Caco-2 (cell line): ENCODE measurements around the gene CDK14. TPM values are rescaled to one million over a fixed set of nuclear protein-coding genes. Genes with fewer than 3 reads are reported as not detected.

Source experiments
- BruUV-seq: library from RNA; stranded (reverse); fragments of 400-500 nt; replicated peaks from 2 replicates; lab custom pipeline; 2021; lab: Mats Ljungman, UMichigan
- CTCF ChIA-PET: fragments of 300-600 bp; sonication (Branson Sonifier 250); formaldehyde crosslinking; loops from one replicate; lab custom pipeline; 2022; ENCODE audit warnings: antibody characterized with exemption; lab: Charles Lee
- POLR2A ChIA-PET: fragments of 300-600 bp; sonication (Branson Sonifier 250); formaldehyde crosslinking; loops from one replicate; lab custom pipeline; 2022; ENCODE audit warnings: antibody characterized with exemption; lab: Charles Lee
- DNase-seq, 2 experiments: peaks; one replicate each; pipeline versions ENCODE4 v3.0.0 to v3.0.0-alpha.2; 2020 to 2022
- H3K27me3 ChIP-seq: replicated peaks from 2 replicates; pipeline ENCODE4 v1.6.0; 2011; ENCODE audit warnings: low read length; ENCODE audit not compliant: control insufficient read depth, insufficient read depth
- H3K36me3 ChIP-seq: 2 replicates; pipeline ENCODE4 v1.5.1; 2011; ENCODE audit warnings: low read length; ENCODE audit not compliant: control insufficient read depth, insufficient read depth
- H3K4me1 ChIP-seq: fragments of 250-450 bp; sonication (Bioruptor Pico); 2 replicates; pipeline ENCODE4 v1.5.1; 2020; ENCODE audit warnings: mild to moderate bottlenecking
- H3K4me3 ChIP-seq: 2 replicates; pipeline ENCODE4 v1.5.1; 2011; ENCODE audit warnings: low read depth, mild to moderate bottlenecking, control low read depth, low read length
- H3K9me3 ChIP-seq: fragments of 250-450 bp; sonication (Bioruptor Pico); 2 replicates; pipeline ENCODE4 v1.5.1; 2020; ENCODE audit warnings: mild to moderate bottlenecking, moderate library complexity
- H3K27ac Mint-ChIP-seq: one replicate; pipeline ENCODE4 v1.8.0; 2022; ENCODE audit warnings: mixed read lengths; ENCODE audit not compliant: unreplicated experiment
- H3K27me3 Mint-ChIP-seq: one replicate; pipeline ENCODE4 v1.8.0; 2022; ENCODE audit warnings: mixed read lengths; ENCODE audit not compliant: insufficient read depth, unreplicated experiment
- H3K36me3 Mint-ChIP-seq: one replicate; pipeline ENCODE4 v1.8.0; 2022; ENCODE audit warnings: mild to moderate bottlenecking, mixed read lengths; ENCODE audit not compliant: insufficient read depth, unreplicated experiment
- H3K4me1 Mint-ChIP-seq: one replicate; pipeline ENCODE4 v1.8.0; 2022; ENCODE audit warnings: low read depth, mixed read lengths; ENCODE audit not compliant: unreplicated experiment
- H3K4me3 Mint-ChIP-seq: one replicate; pipeline ENCODE4 v1.8.0; 2022; ENCODE audit warnings: mild to moderate bottlenecking, moderate library complexity, mixed read lengths; ENCODE audit not compliant: unreplicated experiment
- H3K9me3 Mint-ChIP-seq: one replicate; pipeline ENCODE4 v1.8.0; 2022; ENCODE audit warnings: mixed read lengths; ENCODE audit not compliant: unreplicated experiment
- intact Hi-C: fragments of 100-400 bp; cut with micrococcal nuclease; formaldehyde crosslinking; loops from one replicate; pipeline ENCODE4 v1.10.0; 2022; ENCODE audit not compliant: unreplicated experiment
- total RNA-seq: library from RNA; stranded (reverse); gene quantifications from 2 replicates; pipeline ENCODE4 v1.2.3, GENCODE V29; 2022
- TF ChIP-seq, protein P1 (sequence below), 2 experiments: fragments of 200-600 bp in 1 of 2; IDR thresholded peaks; 1 replicate in 1 of 2; 2 replicates in 1 of 2; pipeline versions ENCODE4 v1.5.1 to v1.8.0; 2011 to 2022; ENCODE audit warnings: antibody characterized with exemption in 1 of 2, control low read depth in 1 of 2, inconsistent platforms in 1 of 2, low read depth in 1 of 2, low read length in 1 of 2, mild to moderate bottlenecking in 1 of 2, moderate library complexity in 1 of 2; ENCODE audit not compliant: insufficient read depth in 1 of 2, severe bottlenecking in 1 of 2, unreplicated experiment in 1 of 2

The CDK14 gene
- total RNA-seq, 1 experiment from 2014 or later = 18.2 TPM

- Histone ChIP-seq H3K9me3 (peaks cover 8% of the 10 kb centered on the region; the same call in 1 of the 2 replicates), H3K4me1 (peaks cover 34% of the 10 kb centered on the region), H3K27me3 (no peaks in the 10 kb centered on the region), H3K36me3 (no peaks in the 10 kb centered on the region), H3K4me3 (no peak overlapping the region)
- no peak for DNase-seq
- ChIA-PET CTCF (interaction anchor here (1.4 kb wide), 1 partner anchor 8 kb away, joined by 3 read pairs; no protein-coding TSS in a partner anchor), POLR2A (interaction anchor here (0.9 kb wide), 1 partner anchor 8 kb away, joined by 3 read pairs; no protein-coding TSS in a partner anchor)
- Mint-ChIP-seq H3K4me1 (peaks cover 45% of the 10 kb centered on the region), H3K4me3 (peak overlapping the region; percentile 54), H3K27ac (peak overlapping the region; percentile 30), H3K36me3 (no peaks in the 10 kb centered on the region), H3K9me3 (no peaks in the 10 kb centered on the region), H3K27me3 (no peaks in the 10 kb centered on the region)
- no TSS peak for BruUV-seq
- TF ChIP-seq, protein P1, sequence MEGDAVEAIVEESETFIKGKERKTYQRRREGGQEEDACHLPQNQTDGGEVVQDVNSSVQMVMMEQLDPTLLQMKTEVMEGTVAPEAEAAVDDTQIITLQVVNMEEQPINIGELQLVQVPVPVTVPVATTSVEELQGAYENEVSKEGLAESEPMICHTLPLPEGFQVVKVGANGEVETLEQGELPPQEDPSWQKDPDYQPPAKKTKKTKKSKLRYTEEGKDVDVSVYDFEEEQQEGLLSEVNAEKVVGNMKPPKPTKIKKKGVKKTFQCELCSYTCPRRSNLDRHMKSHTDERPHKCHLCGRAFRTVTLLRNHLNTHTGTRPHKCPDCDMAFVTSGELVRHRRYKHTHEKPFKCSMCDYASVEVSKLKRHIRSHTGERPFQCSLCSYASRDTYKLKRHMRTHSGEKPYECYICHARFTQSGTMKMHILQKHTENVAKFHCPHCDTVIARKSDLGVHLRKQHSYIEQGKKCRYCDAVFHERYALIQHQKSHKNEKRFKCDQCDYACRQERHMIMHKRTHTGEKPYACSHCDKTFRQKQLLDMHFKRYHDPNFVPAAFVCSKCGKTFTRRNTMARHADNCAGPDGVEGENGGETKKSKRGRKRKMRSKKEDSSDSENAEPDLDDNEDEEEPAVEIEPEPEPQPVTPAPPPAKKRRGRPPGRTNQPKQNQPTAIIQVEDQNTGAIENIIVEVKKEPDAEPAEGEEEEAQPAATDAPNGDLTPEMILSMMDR (IDR thresholded peaks at IDR 0.05; ENCODE audit: insufficient read depth in 1 of 2, low read depth in 1 of 2, low read length in 1 of 2, severe bottlenecking in 1 of 2, unreplicated experiment in 1 of 2) = no peak
- intact Hi-C loops = loop anchor here (2.0 kb wide), 1 partner anchor 23 kb away; no protein-coding TSS in a partner anchor
These were observed 130.0 kb downstream of the CDK14 start for GRCh38 chr7:90726120-90726519.

GRCh38 chr7:90726623-90727022, 130.5 kb downstream of the CDK14 start:
- CTCF ChIA-PET = interaction anchor here (1.4 kb wide), 1 partner anchor 9 kb away, joined by 3 read pairs; no protein-coding TSS in a partner anchor
- Histone ChIP-seq H3K4me1 (peaks cover 29% of the 10 kb centered on the region), H3K4me3 (no peak overlapping the region; the same call in 1 of the 2 replicates), H3K9me3 (peaks cover 9% of the 10 kb centered on the region; the same call in 1 of the 2 replicates), H3K27me3 (no peaks in the 10 kb centered on the region), H3K36me3 (no peaks in the 10 kb centered on the region)
- peak overlapping the region; percentile 54 for H3K4me3 Mint-ChIP-seq
- H3K27ac Mint-ChIP-seq = peak overlapping the region; percentile 30
- POLR2A ChIA-PET = interaction anchor here (0.9 kb wide), 1 partner anchor 9 kb away, joined by 3 read pairs; no protein-coding TSS in a partner anchor
- no peaks in the 10 kb centered on the region for H3K9me3 Mint-ChIP-seq
- intact Hi-C loops = loop anchor here (2.0 kb wide), 1 partner anchor 22 kb away; no protein-coding TSS in a partner anchor
- peaks cover 40% of the 10 kb centered on the region for H3K4me1 Mint-ChIP-seq
- no peaks in the 10 kb centered on the region for H3K36me3 Mint-ChIP-seq
- BruUV-seq = no TSS peak
- peak; percentile 44 to 61 for DNase-seq
- H3K27me3 Mint-ChIP-seq = no peaks in the 10 kb centered on the region
- TF ChIP-seq, protein P1 (IDR thresholded peaks at IDR 0.05; ENCODE audit: insufficient read depth in 1 of 2, low read depth in 1 of 2, low read length in 1 of 2, severe bottlenecking in 1 of 2, unreplicated experiment in 1 of 2) = no peak

- H3K4me1 ChIP-seq = peaks cover 23% of the 10 kb centered on the region
- Mint-ChIP-seq H3K27me3 (no peaks in the 10 kb centered on the region), H3K27ac (peak overlapping the region; percentile 30), H3K4me3 (no peak overlapping the region), H3K36me3 (no peaks in the 10 kb centered on the region), H3K9me3 (peaks cover 3% of the 10 kb centered on the region), H3K4me1 (peaks cover 37% of the 10 kb centered on the region)
- TSS peak; percentile 19 for BruUV-seq
- intact Hi-C loops = loop anchor here (2.0 kb wide), 1 partner anchor 21 kb away; no protein-coding TSS in a partner anchor
- H3K4me3 ChIP-seq = no peak overlapping the region
- TF ChIP-seq, protein P1 (IDR thresholded peaks at IDR 0.05; ENCODE audit: insufficient read depth in 1 of 2, low read depth in 1 of 2, low read length in 1 of 2, severe bottlenecking in 1 of 2, unreplicated experiment in 1 of 2) = no peak
- ChIA-PET POLR2A (no interaction called here), CTCF (no interaction called here)
- H3K27me3 ChIP-seq = no peaks in the 10 kb centered on the region
- no peak for DNase-seq
- H3K9me3 ChIP-seq = peaks cover 9% of the 10 kb centered on the region; the same call in 1 of the 2 replicates
- no peaks in the 10 kb centered on the region for H3K36me3 ChIP-seq
These were observed 131.3 kb downstream of the CDK14 start for GRCh38 chr7:90727412-90727811.
